Activated CD8-positive, alpha-beta T cell treated with anti-CD3 and anti-CD28 coated beads for 36 hours (primary cell): Measurements from ENCODE around the gene SLC51B. TPM values are rescaled to one million over a fixed set of nuclear protein-coding genes. Genes with fewer than 3 reads are reported as not detected.
A peak's percentile ranks its signal among the peaks of the same experiment; 100 is the strongest.

Experiments used
- ATAC-seq: fragments of 200-7000 bp; cut with Tn5 transposase; one replicate; pipeline ENCODE4 v1.10.0; 2021; ENCODE audit warnings: mild to moderate bottlenecking, moderate library complexity
- CTCF ChIA-PET: fragments of 350-600 bp; sonication (Branson Sonifier 250); formaldehyde crosslinking; loops from one replicate; lab custom pipeline; 2021; ENCODE audit warnings: antibody characterized with exemption; lab: Charles Lee
- POLR2A ChIA-PET: fragments of 350-600 bp; sonication (Branson Sonifier 250); formaldehyde crosslinking; loops from one replicate; lab custom pipeline; 2021; ENCODE audit warnings: antibody characterized with exemption; lab: Charles Lee
- DNase-seq: peaks from one replicate; pipeline ENCODE4 v3.0.0-alpha.2; 2020
- H3K27ac Mint-ChIP-seq: one replicate; pipeline ENCODE4 v1.8.0; 2021; ENCODE audit warnings: mild to moderate bottlenecking, mixed read lengths
- H3K27me3 Mint-ChIP-seq: one replicate; pipeline ENCODE4 v1.8.0; 2021; ENCODE audit warnings: mixed read lengths
- H3K36me3 Mint-ChIP-seq: one replicate; pipeline ENCODE4 v1.8.0; 2021; ENCODE audit warnings: low read depth, mixed read lengths
- H3K4me1 Mint-ChIP-seq: one replicate; pipeline ENCODE4 v1.8.0; 2021; ENCODE audit warnings: low read depth, mixed read lengths
- H3K4me3 Mint-ChIP-seq: one replicate; pipeline ENCODE4 v1.8.0; 2021; ENCODE audit warnings: mild to moderate bottlenecking, moderate library complexity, mixed read lengths
- H3K9me3 Mint-ChIP-seq: one replicate; pipeline ENCODE4 v1.8.0; 2021; ENCODE audit warnings: mixed read lengths
- intact Hi-C: fragments of 100-400 bp; cut with micrococcal nuclease; formaldehyde crosslinking; loops from one replicate; pipeline ENCODE4 v1.10.0; 2022
- total RNA-seq, 2 experiments: library from RNA; stranded (reverse); gene quantifications; one replicate each; pipeline ENCODE4 v1.2.3, GENCODE V29; 2021
- TF ChIP-seq, protein P1 (sequence below): fragments of 200-600 bp; IDR thresholded peaks from one replicate; pipeline ENCODE4 v1.8.0; 2022; ENCODE audit warnings: antibody characterized with exemption, mild to moderate bottlenecking

The SLC51B gene
- total RNA-seq, 2 experiments from 2014 or later = not detected

GRCh38 chr15:65048241-65048640 lies 3.1 kb downstream of the SLC51B start:
- TF ChIP-seq, protein P1, sequence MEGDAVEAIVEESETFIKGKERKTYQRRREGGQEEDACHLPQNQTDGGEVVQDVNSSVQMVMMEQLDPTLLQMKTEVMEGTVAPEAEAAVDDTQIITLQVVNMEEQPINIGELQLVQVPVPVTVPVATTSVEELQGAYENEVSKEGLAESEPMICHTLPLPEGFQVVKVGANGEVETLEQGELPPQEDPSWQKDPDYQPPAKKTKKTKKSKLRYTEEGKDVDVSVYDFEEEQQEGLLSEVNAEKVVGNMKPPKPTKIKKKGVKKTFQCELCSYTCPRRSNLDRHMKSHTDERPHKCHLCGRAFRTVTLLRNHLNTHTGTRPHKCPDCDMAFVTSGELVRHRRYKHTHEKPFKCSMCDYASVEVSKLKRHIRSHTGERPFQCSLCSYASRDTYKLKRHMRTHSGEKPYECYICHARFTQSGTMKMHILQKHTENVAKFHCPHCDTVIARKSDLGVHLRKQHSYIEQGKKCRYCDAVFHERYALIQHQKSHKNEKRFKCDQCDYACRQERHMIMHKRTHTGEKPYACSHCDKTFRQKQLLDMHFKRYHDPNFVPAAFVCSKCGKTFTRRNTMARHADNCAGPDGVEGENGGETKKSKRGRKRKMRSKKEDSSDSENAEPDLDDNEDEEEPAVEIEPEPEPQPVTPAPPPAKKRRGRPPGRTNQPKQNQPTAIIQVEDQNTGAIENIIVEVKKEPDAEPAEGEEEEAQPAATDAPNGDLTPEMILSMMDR = no peak
- Mint-ChIP-seq H3K9me3 (no peaks in the 10 kb centered on the region), H3K4me3 (no peak overlapping the region), H3K27ac (no peak overlapping the region), H3K27me3 (peaks cover 1% of the 10 kb centered on the region), H3K36me3 (no peaks in the 10 kb centered on the region), H3K4me1 (peaks cover 17% of the 10 kb centered on the region)
- intact Hi-C loops = no loop called here
- DNase-seq (no peak), ATAC-seq (no peak)
- ChIA-PET POLR2A (no interaction called here), CTCF (interaction anchor here (1.5 kb wide), 1 partner anchor 14 kb away, joined by 4 read pairs; no protein-coding TSS in a partner anchor)

DNA sequence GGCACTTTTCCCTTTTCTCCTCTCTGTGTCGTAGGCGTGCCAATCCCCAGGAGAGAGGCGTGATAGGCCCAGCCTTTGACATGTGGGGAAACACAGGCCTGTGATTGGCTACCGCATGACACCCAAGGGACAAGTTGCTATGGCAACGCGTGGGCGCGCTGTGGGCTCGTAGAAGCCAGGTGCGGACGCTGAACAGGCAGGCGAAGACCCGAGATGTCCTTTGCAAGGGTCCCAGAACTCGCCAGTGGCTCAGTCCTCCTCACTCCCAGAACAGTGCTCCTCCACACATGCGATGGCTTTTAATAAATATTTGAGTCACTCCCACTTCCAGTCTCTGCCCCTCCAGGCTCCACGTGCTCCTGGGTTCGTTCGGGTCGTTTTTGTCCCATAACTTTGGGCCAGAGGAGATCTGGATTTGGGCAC lies 4.2 kb downstream of the SLC51B start:
- no peaks in the 10 kb centered on the region for H3K9me3 Mint-ChIP-seq
- TF ChIP-seq, protein P1 = no peak
- intact Hi-C loops = no loop called here

DNA sequence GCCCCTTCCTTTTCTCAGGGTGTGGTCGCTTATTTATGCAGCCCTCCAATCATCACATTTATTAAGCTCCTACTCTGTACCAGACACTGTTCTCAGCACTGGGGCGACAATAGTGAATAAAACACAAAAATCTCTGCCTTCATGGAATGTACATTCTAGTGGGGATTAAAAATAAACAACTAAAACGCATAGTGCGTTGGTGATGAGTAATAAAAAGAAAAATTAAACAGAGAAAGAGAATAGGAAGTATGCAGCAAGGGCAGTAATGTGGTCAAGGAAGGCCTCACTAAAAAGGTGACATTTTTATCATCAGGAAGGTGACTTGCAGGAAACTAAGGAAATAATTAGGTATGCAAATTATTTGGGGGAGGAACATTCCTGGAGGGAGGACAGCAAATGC lies 5.1 kb downstream of the SLC51B start:
- no peak for DNase-seq
- Mint-ChIP-seq H3K9me3 (no peaks in the 10 kb centered on the region), H3K4me1 (peaks cover 15% of the 10 kb centered on the region), H3K36me3 (no peaks in the 10 kb centered on the region), H3K4me3 (no peak overlapping the region), H3K27ac (no peak overlapping the region), H3K27me3 (no peaks in the 10 kb centered on the region)
- ChIA-PET POLR2A (no interaction called here), CTCF (interaction anchor here (1.4 kb wide), 2 partner anchors 11 to 28 kb away, joined by 3 read pairs; no protein-coding TSS in a partner anchor)
- intact Hi-C loops = no loop called here
- ATAC-seq = no peak
- TF ChIP-seq, protein P1 = no peak

More for the DNA sequence above, 4.2 kb downstream of the SLC51B start:
- Mint-ChIP-seq H3K4me3 (peak overlapping the region; percentile 45), H3K27ac (no peak overlapping the region), H3K4me1 (peaks cover 15% of the 10 kb centered on the region), H3K27me3 (peaks cover 1% of the 10 kb centered on the region), H3K36me3 (no peaks in the 10 kb centered on the region)
- ATAC-seq = peak; percentile 95
- peak; percentile 97 for DNase-seq
- POLR2A ChIA-PET = no interaction called here
- CTCF ChIA-PET = no interaction called here

DNA sequence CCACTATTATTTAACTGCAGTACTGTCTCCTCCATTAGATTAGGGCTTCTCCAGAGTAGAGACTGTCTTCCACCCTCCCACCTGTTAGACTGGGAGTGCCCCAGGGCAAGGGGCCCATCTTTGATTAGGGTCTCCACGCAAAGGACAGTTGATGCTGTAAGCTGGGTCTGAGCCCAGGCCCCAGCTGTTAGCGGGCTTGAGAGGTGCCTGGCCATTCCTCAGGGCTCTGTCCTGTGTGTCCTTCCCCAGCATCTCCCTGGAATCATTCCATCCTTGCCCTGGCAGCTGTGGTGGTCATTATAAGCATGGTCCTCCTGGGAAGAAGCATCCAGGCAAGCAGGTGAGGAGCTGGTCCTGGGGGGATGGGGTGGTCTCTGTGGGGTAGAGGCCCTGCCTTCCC lies 6.1 kb downstream of the SLC51B start:
- POLR2A ChIA-PET = no interaction called here
- intact Hi-C loops = no loop called here
- TF ChIP-seq, protein P1 = no peak
- no peaks in the 10 kb centered on the region for H3K36me3 Mint-ChIP-seq
- ATAC-seq (no peak), DNase-seq (no peak)
- CTCF ChIA-PET = interaction anchor here (1.4 kb wide), 2 partner anchors 10 to 27 kb away, joined by 3 read pairs; no protein-coding TSS in a partner anchor
- peaks cover 15% of the 10 kb centered on the region for H3K4me1 Mint-ChIP-seq
- no peak overlapping the region for H3K27ac Mint-ChIP-seq
- H3K9me3 Mint-ChIP-seq = no peaks in the 10 kb centered on the region
- no peaks in the 10 kb centered on the region for H3K27me3 Mint-ChIP-seq
- no peak overlapping the region for H3K4me3 Mint-ChIP-seq

DNA sequence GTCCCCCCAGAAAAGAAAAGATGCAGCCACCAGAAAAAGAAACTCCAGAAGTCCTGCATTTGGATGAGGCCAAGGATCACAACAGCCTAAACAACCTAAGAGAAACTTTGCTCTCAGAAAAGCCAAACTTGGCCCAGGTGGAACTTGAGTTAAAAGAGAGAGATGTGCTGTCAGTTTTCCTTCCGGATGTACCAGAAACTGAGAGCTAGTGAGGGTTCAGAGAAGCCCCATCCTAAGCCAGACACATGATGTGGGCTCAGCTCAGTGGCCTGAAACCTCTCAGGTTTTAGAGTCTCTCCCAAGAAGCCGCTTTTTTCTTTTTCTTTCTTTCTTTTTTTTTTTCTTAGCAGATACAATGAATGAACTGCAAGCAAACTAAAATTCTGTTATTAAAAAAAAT lies 7.8 kb downstream of the SLC51B start:
- H3K27ac Mint-ChIP-seq = no peak overlapping the region
- peaks cover 15% of the 10 kb centered on the region for H3K4me1 Mint-ChIP-seq
- no peak for ATAC-seq
- intact Hi-C loops = no loop called here
- H3K4me3 Mint-ChIP-seq = no peak overlapping the region
- CTCF ChIA-PET = interaction anchor here (1.2 to 6.4 kb wide), 9 partner anchors 10 to 247 kb away, joined by 3 to 37 read pairs (median 7); partner anchors contain the start of genes KBTBD13 and RASL12
- POLR2A ChIA-PET = interaction anchor here (0.9 kb wide), 1 partner anchor 252 kb away, joined by 3 read pairs; no protein-coding TSS in a partner anchor
- H3K9me3 Mint-ChIP-seq = no peaks in the 10 kb centered on the region
- TF ChIP-seq, protein P1 = no peak
- H3K36me3 Mint-ChIP-seq = no peaks in the 10 kb centered on the region
- H3K27me3 Mint-ChIP-seq = no peaks in the 10 kb centered on the region
- no peak for DNase-seq
